Gastroesophageal sphincter (tissue), 3 donors: ENCODE data around the gene AXIN1.

Experiments
- CTCF ChIP-seq, 4 experiments: fragments of 200-600 bp in 2 of 4; fragments of 450-650 bp in 2 of 4; sonication (generic) in 1 of 4; IDR thresholded peaks; one replicate each; pipeline ENCODE4 v1.5.1; 2017 to 2019; ENCODE audit warnings: antibody characterized with exemption in 4 of 4, mild to moderate bottlenecking in 2 of 4, moderate library complexity in 2 of 4
- EP300 ChIP-seq: sonication (generic); formaldehyde crosslinking; IDR thresholded peaks from one replicate; pipeline ENCODE4 v1.6.1; 2017; ENCODE audit warnings: antibody characterized with exemption, mild to moderate bottlenecking
- POLR2A ChIP-seq, 2 donors: fragments of 450-650 bp; IDR thresholded peaks; one replicate each; pipeline ENCODE4 v1.6.1; 2017; ENCODE audit warnings: antibody characterized with exemption in 2 of 2, mild to moderate bottlenecking in 2 of 2, moderate library complexity in 1 of 2
- POLR2AphosphoS5 ChIP-seq: sonication (generic); formaldehyde crosslinking; IDR thresholded peaks from one replicate; pipeline ENCODE4 v1.6.1; 2017; ENCODE audit warnings: antibody characterized with exemption

GRCh38 chr16:266258-267164 is 86.0 kb downstream of the AXIN1 start:
- TF ChIP-seq POLR2A (IDR thresholded peaks at IDR 0.05) (no peak), CTCF (IDR thresholded peaks at IDR 0.05) (no peak), POLR2AphosphoS5 (no peak), EP300 (no peak)
